NOMO-1 (cell line): ENCODE results near the gene C18orf63.
"Not testable (repeated sequence)": the region's sequence is repeated elsewhere in the genome, so short reads cannot be mapped to it uniquely, and the experiment has no call there.

Experiments used
- DNase-seq, 2 experiments: peaks; one replicate each; lab custom pipeline; 2025; ENCODE audit not compliant: unreplicated experiment in 2 of 2; lab: John Stamatoyannopoulos, UW

Gene C18orf63

DNA sequence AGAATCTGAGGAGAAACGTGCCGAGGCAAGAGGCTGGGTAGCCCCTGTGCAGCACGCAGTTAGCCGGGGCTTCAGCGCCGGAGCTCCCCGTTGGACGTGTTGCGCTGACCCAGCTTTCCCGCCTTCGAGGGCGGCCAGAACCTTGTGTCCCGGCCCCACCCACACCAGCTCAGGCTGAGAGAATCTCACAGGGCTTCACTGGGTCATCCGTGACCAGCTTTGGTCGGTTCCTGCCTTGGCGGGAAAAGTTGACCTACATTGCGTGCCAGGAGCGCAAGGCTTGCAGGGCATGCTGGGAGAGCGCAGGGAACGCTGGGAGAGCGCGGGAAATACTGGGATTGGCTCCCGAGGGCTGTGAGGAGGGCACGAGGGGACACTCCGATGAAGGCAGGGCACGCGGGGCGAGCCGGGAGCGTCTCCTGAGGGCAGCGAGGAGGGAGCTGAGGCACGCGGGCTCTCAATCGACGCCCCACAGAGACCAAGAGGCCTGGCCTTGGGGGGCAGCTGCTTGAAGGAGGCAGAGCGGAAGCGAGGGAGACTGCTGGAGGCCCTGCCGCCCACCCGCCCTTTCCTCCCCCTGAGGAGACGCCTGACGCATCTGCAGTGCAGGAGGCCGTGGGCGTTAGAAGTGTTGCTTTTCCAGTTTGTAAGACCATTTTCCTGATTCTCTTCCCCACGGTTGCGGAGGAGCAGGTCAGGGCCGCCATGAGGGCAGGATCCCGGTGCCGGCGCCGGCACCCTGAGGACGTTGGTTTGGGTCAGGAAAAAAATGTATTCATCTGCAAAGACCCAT lies at the start of gene C18orf63:
Gene C18orf63 (plus strand): TSS at position 376 of the 793 bp plus-strand sequence. CDS start 2,027 bp downstream, outside the sequence.
- DNase-seq, result no peak

DNA sequence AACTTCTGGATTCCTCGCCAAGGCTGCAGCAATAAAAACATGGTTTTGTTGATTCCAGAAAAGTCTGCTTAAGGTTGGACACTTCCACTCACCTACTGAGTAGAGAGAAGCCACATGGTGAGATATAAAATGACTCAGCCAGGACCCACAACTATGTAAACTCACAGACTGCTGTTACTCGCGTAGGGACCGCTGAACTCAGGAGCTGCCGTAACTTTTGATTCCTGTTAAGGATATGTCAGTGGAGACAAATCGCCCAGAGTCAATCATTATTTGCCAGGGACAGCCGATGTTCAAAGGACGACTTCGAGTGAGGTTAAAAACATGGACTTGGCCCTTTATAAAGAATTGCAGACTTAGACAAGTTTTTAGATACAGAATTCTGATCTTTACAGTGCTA lies 49.5 kb upstream of the C18orf63 start:
- DNase-seq, result no peak

DNA sequence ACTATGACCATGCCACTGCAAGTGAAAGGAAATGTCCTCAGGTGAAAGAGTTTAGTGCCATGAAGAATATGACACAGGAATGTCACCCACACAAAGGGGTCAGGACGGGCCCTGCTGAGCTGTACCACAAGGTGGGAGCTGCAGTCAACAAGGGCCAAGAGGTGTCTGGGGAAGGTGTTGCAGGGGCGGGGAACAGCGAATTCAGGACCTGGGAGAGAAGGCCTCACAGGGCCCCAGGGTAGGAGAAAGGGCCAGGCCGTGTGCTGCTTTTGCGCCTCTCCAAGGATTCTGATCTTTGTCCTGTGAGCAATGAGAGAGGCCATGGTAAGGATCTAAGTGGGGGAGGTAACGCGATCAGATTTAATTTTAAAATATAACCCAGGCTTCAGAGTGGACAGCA lies 47.5 kb upstream of the C18orf63 start:
- DNase-seq, result no peak

DNA sequence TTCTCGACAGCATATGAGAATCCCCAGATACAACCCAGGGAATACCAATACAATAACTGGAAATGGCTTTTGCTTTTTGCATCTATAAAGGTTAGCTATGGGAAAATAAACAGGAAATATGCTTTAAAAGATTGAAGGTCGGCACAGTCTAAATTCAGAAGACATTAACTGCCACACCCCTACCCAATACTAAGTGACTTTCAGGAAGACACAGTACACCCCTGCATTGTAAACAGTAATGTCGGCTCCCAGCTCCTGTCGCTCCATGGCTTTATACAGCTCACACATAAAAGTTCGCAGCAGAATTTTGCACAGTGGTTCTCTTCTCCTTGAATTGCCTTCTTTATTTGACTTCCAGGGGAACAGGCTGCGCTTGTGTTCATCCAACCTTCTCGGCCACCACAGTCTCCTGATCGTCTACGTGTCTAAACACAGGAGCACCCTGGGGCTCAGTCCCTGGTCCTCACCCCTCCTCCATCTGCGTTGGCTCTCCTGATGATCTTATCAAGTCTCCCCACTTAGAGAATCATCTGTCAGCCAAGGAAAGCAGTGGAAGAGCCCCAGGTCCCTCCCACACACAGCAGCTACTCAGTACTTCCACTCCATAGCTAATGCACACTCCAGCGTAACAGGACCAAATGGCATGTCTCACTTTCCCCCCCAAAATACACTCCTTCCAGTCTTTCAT lies 46.6 kb upstream of the C18orf63 start:
- DNase-seq, result no peak

DNA sequence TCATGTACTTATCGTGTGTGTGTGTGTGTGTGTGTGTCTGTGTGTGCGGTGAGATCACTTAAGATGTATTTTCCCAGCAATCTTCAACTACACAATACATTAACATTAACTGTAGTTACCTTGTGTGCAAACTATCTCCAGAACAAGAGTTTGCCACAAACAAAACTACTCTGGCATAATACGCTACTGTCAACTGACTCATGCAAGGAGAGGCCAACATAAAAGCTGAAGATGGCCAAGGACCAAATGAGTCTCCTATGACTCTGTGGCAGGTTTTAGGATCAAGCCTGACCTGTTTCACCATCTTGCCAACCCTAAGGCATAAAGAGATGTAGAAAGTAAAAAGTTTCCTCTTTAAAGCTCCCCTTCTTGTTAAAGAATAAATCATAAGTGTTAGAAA lies 44.0 kb upstream of the C18orf63 start:
- DNase-seq, result no peak

DNA sequence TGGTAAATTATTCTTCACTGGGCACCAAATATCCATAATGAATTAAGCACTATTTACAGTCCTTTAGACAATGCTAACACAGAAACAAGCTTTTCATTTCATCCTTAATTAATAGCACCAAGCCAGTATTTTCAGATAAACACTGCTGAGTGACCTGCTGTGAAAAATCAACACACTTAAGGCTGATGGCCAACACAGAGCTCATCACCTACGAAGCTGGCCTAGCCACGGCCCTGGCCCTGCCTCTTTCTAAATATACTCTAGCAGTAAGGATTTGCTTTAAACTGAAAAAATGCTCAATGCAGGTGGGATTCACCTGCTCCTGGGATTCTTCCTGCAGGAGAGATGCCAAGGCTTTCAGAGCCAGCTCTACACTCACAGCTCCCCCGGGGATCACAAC lies 42.2 kb upstream of the C18orf63 start:
- DNase-seq, result no peak

DNA sequence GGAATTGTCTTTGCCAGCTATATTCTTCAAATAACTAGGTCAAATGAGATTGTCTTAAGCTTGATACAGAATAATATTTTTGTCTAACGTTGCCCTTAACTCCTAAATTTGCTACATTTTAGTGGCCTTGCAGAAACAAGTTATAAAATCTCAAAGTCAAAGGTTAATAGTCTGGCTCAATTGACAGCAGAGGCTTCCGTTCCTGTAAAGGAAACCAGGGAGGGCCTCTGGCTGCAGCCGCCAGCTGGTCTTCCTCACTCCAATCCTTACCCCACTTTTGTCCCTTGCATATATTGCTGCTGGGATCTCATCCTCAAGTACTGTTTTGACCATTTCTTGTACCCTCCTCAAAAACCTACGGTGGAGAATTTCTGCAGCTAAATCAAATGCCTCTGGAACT lies 40.9 kb upstream of the C18orf63 start:
- no peak for DNase-seq

DNA sequence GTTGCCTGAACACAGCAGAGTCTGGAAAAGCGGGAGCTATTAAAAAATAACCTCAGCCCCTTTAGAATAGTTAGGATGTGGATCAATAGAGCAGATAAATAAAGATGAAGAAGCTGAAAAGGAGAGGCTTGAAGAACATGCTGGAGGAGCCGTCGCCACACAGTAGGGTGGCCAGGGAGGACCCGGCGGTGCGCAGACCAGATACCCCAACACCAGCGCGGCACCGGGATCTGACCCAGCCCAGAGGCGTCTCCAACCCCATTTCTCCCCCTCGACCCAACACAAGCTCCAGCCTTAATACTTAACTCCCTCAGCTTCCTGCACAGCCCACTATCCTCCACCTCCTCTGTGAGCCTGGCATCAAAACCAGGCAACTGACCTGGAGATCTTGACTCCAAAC lies 39.9 kb upstream of the C18orf63 start:
- no peak for DNase-seq

DNA sequence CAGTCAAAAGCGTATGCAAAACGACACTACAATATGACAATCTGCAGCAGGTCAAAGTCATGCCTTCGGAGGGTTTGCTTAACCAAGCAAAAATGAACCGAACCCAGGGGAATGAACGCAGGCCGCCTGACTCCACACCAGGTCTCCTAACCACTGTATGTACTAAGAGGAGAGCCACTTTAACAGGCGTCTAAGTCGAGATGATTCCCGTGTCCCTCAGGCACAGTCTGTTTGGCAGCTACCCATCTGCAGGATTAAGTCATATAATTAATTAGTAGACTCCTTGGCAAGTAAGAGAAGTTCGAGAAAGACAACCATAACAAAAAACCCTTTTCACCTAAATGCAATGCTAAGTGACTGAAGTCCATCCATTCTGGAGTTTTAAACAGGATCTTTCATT lies 39.0 kb upstream of the C18orf63 start:
- DNase-seq, result no peak

DNA sequence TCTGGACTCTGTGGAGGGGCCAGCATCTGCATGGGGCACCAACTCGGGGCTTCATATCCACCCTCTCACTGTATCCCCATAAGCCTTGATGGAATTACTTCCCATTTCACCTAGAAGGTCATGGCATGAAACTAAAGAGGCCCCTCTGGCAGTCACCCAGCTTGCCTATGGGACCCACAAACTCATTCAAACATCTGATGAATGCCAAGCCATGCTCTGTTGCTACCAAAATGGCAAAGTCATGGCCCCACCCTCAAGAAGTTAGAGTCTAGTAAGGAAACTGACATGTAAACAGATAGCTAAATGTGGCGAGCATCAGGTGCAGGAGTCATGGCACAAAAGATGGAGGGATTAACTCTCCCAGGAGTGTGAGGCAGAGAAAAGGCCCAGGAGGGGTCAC lies 38.3 kb upstream of the C18orf63 start:
- no peak for DNase-seq

DNA sequence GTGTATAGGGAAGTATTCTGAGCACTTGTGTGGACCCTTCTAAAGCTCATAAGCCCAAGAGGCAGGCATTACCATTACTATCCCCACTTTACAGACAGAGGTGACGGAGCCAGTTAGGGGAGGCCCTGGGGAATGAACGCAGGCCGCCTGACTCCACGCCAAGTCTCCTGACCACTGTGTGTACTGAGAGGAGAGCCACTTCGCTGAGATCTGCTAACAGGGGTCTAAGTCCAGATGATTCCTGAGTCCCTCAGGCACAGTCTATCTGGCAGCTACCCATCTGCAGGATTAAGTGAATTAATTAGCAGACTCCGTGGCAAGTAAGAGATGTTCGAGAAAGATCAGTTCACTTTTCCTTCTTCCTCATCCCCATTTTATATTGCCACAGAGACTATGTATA lies 37.6 kb upstream of the C18orf63 start:
- DNase-seq, result no peak

DNA sequence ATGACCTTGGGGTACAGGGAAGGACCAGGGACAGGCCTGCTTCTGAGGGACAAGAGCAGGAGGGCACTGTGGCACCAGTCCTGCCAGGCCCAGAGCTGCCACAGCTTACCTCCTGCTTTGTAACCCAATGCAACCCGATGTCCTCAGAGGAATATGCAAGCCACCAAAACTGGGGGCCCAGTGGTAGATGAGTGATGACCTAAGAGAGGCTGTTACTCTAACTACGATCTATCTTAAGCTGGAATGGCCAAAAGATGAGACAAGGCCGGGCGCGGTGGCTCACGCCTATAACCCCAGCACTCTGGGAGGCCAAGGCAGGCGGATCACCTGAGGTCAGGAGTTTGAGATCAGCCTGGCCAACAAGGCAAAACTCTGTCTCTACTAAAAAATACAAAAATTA lies 36.7 kb upstream of the C18orf63 start:
- no peak for DNase-seq

DNA sequence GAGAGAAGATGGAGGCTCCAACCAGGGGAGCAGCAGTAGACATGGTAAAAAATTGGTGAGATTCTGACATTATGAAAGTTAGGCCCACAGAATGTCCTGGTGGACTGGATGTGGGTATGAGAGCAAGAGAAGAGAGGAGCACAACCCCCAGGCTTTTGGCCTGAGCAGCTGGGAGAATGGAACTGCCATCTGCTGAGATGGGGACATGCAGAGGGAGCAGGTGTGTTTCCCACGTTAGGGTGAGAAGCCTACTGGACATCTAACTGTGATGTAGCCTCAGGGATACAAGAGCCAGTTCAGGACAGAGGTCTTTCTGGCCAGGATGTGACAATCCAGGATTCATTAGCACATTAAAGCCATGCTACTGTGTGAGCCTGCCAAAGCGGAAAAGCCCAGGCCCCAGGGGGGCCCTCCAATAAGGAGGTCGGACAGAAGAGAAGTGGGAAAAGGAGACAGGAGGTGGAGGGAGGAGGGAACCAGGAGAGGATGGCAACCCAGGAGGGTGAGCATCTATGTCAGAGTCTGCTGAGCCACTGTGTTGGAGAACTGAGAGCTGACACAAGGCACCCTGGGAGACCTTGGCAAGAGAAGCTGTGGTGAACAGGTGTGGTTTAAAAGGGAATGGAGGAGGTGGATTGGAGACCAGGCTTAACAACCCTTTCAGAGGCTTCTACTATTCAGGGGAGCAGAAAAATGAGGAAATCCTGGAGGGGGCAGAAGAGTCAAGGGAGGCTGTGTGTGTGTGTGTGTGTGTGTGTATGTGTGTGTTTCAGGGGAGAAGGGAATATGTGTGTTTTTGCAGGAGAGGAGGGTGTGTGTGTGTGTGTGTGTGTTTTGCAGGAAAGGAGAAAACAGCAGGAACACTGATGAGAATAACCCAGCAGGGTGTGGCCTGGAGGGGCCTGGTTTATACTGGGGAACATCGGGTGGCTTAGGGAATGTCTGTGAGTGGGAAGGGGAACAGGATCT lies 34.3 kb upstream of the C18orf63 start:
- no peak for DNase-seq

DNA sequence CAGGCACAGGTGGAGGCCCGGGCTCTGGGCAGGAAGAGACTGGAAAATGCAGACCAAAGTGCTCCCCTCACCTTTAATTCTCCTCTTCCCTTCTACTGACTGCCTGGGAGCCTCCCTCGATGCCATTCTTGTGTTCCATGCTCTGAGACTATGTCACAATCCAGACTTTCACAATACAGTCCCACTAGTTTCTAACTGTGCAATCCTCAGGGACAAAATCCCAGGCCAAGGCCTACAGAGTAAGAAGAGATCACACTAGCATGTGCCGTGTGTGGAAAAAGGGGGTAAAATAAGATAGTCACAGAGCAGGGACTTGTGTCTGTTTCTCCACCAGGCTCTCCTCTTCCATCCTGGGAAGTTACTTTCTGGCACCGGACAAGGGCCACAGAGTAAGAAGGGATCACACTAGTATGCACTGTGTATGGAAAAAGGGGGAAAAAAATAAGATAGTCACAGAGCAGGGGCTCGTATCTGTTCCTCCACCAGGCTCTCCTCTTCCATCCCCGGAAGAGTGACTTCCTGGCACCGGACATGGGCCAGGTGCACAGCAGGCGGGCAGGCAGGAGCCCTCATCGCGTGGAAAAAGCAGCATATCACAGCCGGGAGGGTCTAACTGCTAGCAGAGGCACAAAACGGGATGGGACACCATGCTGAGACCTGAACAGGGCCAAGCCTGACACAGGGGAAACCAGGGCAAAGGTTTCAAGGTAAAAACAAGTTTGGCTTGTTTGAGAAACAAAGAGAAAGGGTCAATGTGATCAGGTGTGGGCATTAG lies 33.5 kb upstream of the C18orf63 start:
- DNase-seq, result no peak

DNA sequence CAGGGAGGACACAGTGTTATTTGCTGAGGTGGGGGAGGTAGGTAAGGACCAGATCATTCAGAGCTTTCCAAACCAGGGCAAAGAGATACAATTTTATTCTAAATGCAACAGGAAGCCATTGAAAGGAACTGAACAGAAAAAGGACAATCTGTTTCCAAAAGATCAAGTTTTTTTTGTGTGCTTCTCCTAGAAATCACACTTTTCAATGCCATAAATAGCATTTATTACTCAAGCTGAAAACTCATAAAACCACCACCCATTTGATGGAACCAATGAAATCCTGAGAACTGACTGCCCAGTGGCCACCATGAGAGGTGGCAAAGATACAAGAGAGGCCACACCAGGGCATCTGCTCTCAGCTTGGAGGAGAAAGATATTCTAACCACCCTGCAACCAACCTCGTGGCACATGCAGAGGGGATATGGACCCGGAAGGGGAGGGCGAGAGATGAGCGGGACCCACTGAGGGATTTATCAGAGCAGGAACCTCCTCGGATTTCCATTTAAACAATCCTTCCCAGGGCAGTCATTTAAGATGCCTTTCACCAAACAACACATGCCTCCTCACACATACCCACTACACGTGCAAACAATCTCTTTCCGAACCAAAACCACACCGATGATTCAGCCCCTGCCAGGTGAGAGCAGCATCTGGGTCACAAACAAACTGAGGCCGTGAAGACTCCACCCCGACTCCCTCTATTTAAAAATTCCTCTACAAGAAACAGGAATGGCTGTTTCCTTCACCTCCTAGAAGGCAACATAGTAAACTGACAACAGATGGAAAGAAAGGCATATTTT lies 32.7 kb upstream of the C18orf63 start:
- DNase-seq, result no peak

DNA sequence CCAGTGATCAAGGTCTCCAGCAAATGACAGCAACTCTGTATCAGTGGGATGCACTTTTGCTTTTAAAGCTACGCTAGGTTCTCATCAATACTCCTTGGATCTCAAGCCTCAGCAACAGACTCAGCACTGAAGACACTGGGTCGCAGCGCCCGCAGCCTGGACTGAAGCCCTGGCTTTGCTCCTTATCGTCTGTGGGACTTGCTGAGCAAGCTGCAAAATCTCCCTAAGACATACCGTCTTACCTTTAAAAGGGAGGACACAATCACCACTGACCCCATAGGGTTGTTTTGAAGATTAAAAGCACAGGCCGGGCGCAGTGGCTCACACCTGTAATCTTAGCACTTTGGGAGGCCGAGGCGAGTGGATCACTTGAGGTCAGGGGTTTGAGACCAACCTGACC lies 32.0 kb upstream of the C18orf63 start:
- DNase-seq, result no peak

DNA sequence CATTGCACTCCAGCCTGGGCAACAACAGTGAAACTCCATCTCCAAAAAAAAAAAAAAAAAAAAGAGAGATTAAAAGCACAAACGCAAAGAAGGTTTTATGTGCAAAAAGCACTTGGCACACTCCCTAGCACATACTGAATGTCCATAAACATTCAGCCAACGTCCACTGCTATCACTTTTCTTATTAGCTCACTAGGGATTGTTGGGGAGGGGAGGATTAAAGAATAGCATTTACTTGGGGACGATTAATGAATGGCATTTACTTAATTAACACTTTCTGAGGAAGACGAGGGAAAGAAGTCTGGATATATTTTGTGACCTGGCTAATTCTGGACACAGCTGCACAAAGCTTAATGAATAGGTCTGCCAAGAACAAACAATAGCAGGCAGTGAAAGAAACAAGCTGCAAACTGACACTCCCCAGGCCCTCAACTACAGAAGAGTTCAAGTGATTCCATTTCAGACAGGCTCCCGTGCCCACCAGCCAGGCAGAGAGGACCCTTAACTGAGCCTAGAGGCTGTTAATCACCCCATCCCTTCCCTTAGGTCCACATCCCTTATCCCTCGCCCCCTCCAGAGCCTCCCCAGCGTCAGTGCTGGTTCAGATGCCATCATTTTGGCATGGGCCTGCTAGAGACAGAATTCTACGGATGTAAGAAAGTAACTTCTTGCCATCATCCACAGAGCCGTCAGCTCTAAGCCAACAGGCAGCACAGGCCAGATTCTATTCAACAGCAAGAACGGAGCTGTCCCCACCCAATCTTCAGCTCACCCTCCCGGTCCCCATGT lies 31.3 kb upstream of the C18orf63 start:
- DNase-seq, result no peak

DNA sequence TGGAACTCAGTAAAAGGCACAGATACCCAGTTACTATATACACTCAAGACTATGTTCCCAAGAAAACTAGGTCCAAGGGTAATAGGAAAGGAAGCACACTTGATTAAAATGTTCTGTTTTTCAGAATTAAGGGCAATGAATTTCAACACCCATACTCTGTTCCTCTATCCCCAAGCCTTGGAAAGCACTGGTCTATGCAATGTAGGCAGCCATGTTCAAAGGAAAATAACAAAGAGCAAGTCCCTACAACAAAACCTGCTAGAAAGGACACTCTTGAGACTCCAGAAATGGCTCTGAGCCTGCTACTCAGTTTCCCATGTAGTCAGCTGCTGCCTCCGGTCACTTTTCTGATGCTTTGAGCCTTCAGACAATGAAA lies 30.7 kb upstream of the C18orf63 start:
- no peak for DNase-seq

DNA sequence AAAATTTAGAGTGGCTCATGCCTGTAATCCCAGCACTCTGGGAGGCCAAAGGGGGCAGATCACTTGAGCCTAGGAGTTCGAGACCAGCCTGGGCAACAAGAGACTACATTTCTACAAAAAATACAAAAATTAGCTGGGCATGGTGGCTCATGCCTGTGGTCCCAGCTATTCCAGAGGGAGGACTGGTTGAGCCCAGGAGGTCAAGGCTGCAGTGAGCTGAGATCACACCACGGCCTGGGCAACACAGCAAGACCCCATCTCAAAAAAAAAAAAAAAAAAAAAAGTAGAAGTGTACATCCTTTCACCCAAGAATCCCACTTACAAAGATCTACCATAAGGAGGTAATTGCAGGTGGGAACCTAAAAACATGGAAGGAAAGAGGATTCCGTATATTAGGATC lies 30.1 kb upstream of the C18orf63 start:
- DNase-seq, result not testable (repeated sequence)
